HG03565 (cell line): ENCODE data around the gene AURKAIP1.

ENCODE experiments used
- ATAC-seq: cut with Tn5 transposase; IDR thresholded peaks from one replicate; pipeline ENCODE4 v1.9.1; 2021; ENCODE audit warnings: mild to moderate bottlenecking, moderate library complexity; ENCODE audit not compliant: unreplicated experiment

Gene AURKAIP1

DNA sequence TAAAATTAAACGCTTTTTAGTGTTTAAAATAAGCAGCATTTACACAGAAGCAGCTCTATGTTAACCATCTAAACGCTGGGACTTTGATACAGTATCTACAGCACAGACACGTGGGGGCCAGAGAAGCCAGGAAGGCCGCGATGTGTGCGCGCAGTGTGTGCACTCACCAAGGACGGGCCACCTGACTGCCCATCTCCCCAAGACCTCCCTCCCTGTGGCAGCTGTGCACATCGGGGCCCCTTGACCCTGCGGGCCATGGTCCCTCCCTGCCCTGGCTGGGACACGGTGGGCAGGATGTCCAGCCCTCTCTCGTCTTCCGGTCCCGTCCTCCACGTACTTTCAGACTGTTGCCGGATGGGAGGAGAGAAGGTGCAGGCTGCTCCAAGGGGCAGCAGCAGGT is 39.7 kb downstream of the AURKAIP1 start:
- ATAC-seq: no peak

DNA sequence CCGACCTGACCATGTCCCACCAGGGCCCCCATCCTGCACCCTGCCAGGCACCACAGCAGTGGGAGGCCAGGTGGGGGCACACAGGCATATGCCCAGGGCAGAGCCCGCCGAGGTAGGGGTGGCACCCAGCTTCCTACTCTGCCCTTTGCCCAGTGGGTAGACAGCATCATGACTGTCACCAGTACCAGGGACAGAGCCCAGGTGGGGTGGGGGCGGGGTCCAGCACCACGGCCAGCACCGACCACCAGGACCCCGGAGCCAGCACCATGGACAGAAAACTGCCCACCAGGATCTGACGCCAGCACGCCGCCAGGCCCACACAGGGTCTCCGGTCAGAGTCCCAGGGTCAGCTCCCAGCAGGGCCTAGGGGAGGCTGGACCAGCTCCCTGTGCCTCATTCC is 40.2 kb downstream of the AURKAIP1 start:
- ATAC-seq: no peak

DNA sequence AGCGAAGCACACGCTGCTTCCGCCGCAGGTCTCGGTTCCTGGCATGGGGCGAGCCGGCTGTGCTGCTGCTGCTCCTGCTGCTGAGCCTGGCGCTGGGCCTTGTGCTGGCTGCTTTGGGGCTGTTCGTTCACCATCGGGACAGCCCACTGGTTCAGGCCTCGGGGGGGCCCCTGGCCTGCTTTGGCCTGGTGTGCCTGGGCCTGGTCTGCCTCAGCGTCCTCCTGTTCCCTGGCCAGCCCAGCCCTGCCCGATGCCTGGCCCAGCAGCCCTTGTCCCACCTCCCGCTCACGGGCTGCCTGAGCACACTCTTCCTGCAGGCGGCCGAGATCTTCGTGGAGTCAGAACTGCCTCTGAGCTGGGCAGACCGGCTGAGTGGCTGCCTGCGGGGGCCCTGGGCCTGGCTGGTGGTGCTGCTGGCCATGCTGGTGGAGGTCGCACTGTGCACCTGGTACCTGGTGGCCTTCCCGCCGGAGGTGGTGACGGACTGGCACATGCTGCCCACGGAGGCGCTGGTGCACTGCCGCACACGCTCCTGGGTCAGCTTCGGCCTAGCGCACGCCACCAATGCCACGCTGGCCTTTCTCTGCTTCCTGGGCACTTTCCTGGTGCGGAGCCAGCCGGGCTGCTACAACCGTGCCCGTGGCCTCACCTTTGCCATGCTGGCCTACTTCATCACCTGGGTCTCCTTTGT is 41.3 kb downstream of the AURKAIP1 start:
- ATAC-seq: no peak

DNA sequence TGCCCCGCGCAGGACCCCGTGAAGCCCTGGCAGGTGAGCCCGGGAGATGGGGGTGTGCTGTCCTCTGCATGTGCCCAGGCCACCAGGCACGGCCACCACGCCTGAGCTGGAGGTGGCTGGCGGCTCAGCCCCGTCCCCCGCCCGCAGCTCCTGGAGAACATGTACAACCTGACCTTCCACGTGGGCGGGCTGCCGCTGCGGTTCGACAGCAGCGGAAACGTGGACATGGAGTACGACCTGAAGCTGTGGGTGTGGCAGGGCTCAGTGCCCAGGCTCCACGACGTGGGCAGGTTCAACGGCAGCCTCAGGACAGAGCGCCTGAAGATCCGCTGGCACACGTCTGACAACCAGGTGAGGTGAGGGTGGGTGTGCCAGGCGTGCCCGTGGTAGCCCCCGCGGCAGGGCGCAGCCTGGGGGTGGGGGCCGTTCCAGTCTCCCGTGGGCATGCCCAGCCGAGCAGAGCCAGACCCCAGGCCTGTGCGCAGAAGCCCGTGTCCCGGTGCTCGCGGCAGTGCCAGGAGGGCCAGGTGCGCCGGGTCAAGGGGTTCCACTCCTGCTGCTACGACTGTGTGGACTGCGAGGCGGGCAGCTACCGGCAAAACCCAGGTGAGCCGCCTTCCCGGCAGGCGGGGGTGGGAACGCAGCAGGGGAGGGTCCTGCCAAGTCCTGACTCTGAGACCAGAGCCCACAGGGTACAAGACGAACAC is 42.1 kb downstream of the AURKAIP1 start:
- ATAC-seq: no peak

DNA sequence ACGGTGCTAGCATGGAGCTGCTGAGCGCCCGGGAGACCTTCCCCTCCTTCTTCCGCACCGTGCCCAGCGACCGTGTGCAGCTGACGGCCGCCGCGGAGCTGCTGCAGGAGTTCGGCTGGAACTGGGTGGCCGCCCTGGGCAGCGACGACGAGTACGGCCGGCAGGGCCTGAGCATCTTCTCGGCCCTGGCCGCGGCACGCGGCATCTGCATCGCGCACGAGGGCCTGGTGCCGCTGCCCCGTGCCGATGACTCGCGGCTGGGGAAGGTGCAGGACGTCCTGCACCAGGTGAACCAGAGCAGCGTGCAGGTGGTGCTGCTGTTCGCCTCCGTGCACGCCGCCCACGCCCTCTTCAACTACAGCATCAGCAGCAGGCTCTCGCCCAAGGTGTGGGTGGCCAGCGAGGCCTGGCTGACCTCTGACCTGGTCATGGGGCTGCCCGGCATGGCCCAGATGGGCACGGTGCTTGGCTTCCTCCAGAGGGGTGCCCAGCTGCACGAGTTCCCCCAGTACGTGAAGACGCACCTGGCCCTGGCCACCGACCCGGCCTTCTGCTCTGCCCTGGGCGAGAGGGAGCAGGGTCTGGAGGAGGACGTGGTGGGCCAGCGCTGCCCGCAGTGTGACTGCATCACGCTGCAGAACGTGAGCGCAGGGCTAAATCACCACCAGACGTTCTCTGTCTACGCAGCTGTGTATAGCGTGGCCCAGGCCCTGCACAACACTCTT is 42.8 kb downstream of the AURKAIP1 start:
- no peak for ATAC-seq

DNA sequence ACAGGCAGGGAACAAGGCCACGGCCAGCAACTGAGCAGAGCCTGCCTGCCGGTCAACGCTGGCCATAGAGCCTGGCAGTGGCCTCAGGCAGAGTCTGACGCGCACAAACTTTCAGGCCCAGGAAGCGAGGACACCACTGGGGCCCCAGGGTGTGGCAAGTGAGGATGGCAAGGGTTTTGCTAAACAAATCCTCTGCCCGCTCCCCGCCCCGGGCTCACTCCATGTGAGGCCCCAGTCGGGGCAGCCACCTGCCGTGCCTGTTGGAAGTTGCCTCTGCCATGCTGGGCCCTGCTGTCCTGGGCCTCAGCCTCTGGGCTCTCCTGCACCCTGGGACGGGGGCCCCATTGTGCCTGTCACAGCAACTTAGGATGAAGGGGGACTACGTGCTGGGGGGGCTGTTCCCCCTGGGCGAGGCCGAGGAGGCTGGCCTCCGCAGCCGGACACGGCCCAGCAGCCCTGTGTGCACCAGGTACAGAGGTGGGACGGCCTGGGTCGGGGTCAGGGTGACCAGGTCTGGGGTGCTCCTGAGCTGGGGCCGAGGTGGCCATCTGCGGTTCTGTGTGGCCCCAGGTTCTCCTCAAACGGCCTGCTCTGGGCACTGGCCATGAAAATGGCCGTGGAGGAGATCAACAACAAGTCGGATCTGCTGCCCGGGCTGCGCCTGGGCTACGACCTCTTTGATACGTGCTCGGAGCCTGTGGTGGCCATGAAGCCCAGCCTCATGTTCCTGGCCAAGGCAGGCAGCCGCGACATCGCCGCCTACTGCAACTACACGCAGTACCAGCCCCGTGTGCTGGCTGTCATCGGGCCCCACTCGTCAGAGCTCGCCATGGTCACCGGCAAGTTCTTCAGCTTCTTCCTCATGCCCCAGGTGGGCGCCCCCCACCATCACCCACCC is 43.7 kb downstream of the AURKAIP1 start, which contains the start of gene TAS1R3:
TSS of gene TAS1R3 (plus strand) at position 213 of the 898 bp plus-strand sequence. CDS start at position 279, 66 bp downstream.
- ATAC-seq: no peak

DNA sequence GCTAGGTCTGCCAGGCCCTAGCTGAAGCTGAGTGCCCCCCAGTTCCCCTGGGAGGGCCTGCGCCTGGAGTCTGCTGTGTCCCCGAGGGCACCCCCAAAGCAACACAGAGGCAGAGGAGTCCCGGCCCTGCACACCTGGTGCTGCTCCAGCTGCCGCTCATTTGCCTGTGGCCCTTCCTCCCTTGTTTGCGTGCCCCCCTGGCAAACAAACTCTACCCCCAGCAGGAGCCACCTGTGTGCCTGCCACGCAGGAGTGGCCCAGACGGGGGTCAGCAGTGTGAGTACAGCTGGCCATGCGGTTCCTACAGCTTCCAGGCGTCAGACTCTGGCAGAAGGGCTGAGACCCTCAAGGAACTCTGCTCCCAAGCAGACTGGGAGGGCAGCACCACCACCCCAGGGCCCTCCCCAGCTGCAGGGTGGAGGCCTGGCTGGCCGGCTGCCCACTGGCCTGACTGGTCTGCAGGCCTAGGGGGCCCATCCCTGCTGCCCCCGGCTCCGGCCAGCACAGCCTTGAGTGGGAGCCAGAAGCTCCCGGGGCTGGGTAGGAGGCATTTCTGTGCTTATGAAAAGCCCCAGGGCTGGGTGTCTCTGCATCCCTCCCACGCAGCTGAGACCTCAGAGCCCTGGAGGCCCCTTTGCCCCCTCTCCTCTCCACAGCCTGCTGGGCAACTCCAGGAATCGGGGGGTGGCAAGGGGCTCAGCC is 44.5 kb downstream of the AURKAIP1 start:
- ATAC-seq: no peak

DNA sequence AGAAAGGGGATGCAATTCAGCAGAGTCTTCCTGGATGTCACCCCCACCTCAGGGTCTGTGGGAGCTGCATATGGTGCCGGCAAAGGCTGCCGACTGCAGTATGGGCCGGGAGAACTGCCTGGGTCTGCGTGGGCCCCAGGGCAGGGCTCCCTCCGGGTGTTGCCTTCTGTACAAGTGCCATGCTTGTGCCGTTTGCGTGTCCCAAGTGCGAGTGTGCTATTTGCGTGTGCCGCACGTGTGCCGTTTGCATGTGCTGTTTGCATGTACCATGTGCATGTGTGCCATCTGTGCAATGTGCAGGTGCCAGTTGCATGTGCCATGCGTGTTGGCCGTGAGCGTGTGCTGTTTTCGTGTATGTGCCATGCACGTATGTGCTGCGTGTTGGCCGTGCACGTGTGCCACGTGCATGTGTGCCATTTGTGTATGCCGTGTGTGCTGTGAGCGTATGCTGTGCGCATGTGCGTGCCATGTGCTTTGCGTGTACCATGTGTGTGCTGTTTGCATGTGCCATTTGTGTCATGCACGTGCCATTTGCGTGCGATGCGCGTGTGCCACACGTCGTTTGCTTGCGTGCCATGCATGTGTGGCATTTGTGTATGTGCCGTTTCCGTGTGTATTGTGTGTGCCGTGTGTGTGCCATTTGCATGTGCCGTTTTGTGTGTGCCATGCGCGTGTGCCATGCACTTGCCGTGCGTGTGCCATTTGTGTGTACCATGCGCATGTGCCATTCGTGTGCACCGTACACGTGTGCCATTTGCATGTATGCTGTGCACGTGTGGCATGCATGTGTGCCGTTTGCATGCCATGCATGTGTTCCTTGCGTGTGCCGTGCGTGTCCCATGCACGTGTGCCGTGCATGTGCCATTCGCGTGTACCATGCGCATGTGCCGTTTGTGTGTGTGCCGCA is 45.5 kb downstream of the AURKAIP1 start:
- no peak for ATAC-seq

DNA sequence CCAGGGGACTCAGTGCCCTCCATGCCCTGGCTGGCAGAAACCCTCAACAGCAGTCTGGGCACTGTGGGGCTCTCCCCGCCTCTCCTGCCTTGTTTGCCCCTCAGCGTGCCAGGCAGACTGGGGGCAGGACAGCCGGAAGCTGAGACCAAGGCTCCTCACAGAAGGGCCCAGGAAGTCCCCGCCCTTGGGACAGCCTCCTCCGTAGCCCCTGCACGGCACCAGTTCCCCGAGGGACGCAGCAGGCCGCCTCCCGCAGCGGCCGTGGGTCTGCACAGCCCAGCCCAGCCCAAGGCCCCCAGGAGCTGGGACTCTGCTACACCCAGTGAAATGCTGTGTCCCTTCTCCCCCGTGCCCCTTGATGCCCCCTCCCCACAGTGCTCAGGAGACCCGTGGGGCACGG is 46.8 kb downstream of the AURKAIP1 start:
- ATAC-seq: no peak

DNA sequence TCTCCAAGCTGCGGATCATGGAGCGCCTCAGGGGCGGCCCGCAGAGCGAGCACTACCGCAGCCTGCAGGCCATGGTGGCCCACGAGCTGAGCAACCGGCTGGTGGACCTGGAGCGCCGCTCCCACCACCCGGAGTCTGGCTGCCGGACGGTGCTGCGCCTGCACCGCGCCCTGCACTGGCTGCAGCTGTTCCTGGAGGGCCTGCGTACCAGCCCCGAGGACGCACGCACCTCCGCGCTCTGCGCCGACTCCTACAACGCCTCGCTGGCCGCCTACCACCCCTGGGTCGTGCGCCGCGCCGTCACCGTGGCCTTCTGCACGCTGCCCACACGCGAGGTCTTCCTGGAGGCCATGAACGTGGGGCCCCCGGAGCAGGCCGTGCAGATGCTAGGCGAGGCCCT is 47.7 kb downstream of the AURKAIP1 start:
- ATAC-seq: no peak

DNA sequence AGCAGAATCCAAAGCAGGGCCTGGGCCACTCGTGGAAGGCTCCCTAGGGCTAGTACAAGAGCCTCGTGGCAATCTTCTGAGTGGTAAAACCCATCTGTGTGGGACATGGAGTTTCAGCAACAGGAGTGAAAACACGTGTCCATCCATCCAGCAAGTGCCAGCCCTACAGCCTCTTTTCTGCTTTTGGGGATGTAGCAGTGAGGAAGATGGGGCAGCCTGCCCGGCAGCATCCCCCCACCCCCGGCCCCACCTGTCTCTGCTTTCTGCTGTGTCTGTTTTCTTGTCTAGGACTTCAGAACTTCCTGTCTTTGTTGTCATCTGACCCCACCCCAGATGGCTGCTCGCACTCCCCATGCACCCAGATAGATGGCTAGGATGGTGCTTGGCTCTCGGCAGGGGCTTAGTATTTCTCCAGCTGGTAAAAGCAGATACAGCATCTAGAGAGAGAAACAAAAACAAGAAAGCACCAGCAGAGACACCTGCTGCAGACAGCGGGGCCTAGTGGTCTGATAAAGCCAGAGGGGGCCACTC is 48.9 kb downstream of the AURKAIP1 start:
- no peak for ATAC-seq

DNA sequence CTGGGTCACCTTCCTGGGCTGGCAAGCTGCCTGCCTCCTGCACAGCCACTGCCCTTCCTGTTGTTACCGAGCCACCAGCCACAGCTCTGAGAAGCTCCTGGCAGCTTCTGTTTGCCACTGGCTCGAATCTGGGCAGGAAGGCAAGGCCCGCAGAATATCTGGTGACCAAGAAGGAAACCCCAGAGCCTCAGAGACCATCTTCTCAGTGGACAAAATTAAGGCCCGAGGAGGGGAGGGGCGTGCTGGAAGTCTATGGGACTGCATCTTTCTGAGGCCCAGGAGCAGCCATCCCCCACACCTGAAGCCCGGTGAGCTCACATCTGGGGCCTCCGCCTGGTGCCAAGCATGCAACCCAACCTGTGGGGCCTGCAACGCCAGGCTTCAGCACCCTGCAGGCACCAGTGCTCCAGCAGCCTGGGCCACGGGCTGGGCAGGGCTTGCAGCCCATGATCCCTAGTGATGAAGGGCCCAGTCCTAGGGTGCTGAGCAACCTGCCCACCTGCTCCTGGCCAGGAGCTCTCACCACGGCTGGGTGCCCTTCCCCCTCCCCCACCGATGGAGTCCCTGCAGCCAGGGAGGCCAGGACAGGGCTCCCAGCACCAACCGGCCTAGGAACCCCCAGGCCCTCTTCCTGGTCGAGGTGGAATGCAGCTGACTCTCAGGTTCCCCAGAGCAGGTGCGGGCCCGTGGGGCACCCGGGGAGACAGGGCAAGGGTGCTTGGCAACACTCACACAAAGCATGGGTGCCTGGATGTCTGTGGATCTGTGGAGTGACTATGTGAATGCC is 49.5 kb downstream of the AURKAIP1 start:
- ATAC-seq: no peak

DNA sequence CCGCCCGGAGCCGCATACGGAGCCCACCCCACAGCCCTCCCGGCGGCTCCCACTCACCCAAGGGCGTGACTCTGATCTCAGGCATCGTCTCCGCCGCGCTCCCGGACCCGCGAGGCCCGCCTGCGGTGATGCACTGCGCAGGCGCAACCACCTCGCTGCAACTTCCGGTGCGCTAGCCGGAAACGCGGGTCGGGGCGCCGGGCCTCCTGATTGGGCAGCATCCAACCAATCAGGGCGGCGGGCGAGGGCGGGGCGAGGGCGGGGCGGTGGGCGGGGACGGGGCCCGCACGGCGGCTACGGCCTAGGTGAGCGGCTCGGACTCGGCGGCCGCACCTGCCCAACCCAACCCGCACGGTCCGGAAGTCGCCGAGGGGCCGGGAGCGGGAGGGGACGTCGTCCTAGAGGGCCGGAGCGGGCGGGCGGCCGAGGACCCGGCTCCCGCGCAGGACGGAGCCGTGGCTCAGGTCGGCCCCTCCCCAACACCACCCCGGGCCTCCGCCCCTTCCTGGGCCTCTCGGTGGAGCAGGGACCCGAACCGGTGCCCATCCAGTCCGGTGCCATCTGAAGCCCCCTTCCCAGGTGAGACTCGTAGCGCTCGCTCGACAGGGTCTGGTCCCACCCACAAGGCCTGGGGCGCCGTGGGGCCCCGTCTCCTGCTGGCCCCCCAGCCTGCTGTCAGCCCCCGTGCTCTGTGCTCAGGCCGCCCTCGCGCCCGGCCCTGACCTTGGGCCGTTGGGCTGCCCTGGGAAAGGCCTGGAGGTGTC is 50.3 kb downstream of the AURKAIP1 start, which contains the start of the genes CPTP and INTS11:
TSS of gene CPTP (plus strand) at position 279 of the 764 bp plus-strand sequence. CDS start 2,109 bp downstream, outside the sequence.
TSS of gene INTS11 (minus strand) at position 137 of the 764 bp plus-strand sequence. CDS start at position 85, 52 bp downstream.
- peak; percentile 77 for ATAC-seq

DNA sequence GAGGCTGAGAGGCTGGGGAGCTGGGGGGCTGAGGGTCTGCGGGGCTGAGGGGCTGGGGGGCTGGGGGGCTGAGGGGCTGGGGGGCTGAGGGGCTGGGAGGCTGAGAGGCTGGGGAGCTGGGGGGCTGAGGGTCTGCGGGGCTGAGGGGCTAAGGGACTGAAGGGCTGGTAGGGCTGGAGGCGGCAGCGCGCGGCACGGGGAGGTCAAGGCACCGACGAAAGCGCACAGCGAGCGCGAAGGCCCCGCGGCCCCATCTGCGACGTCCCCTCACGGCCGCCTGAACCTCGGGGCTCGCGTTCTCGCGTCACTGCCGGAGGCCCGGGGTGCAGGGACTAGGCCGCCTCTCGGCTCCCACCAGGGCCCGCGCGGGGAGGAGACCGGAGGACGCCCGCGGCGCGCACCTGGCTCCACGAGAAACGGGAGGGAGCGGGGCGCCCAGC is 50.9 kb downstream of the AURKAIP1 start:
- peak; percentile 27 for ATAC-seq
